ENCODE measurements around the gene PHF21A. TPM values are rescaled to one million over a fixed set of nuclear protein-coding genes. Genes with fewer than 3 reads are reported as not detected.

The PHF21A gene
- total and polyA plus RNA-seq, 7 donors: 4.1 to 21.3 (median 17.2) TPM

DNA sequence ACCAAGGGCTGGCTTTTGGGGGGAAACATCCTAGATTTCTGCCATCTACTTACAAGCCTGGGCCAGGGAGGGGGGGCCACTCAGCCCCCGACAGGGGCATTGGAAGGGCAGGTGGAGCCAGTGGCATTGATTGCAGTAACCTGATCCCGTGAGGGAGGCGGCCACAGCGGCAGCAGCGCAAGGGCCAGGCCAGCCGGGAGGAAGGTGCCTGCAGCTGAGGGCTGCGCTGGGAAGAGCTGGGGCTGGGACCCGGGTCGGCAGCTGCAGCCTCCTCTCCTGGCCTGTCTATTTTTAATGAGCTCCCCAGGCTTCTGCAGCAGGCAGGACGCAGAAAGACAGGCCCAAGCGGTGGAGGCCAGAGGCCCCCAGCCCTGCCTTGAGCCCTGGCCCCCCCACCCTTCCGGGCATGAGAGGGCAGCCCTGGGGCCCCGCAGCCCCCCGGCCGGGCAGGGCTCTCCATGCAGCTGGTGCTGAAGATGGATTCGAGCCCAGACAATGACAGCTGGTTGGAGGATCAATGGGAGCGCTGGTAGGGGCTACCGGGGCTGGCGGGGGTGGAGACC lies 224.8 kb downstream of the PHF21A start:
- WGBS, 3 donors: 9 to 12% (median 10%) methylated on average over 16 to 19 of the region's 19 CpGs
- Histone ChIP-seq H3K27ac (no peak overlapping the region), H3K4me1 (peaks cover 7% of the 10 kb centered on the region), H3K9me3 (no peaks in the 10 kb centered on the region), H3K27me3 (ENCODE audit: insufficient read depth in 3 of 3, low read length in 2 of 3) (peaks cover 0 to 38% (median 13%) of the 10 kb centered on the region in 3 donors), H3K4me3 (no peak overlapping the region), H3K36me3 (ENCODE audit: insufficient read depth in 1 of 2, low read depth in 1 of 2) (no peaks in the 10 kb centered on the region)
- ATAC-seq: peak in 1 of 4 donors; percentile 35
- intact Hi-C loops (cut with DNase I): no loop called here
- TF ChIP-seq, protein P1, sequence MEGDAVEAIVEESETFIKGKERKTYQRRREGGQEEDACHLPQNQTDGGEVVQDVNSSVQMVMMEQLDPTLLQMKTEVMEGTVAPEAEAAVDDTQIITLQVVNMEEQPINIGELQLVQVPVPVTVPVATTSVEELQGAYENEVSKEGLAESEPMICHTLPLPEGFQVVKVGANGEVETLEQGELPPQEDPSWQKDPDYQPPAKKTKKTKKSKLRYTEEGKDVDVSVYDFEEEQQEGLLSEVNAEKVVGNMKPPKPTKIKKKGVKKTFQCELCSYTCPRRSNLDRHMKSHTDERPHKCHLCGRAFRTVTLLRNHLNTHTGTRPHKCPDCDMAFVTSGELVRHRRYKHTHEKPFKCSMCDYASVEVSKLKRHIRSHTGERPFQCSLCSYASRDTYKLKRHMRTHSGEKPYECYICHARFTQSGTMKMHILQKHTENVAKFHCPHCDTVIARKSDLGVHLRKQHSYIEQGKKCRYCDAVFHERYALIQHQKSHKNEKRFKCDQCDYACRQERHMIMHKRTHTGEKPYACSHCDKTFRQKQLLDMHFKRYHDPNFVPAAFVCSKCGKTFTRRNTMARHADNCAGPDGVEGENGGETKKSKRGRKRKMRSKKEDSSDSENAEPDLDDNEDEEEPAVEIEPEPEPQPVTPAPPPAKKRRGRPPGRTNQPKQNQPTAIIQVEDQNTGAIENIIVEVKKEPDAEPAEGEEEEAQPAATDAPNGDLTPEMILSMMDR (IDR thresholded peaks at IDR 0.05): no peak
- peak; percentile 15 to 48 for DNase-seq

DNA sequence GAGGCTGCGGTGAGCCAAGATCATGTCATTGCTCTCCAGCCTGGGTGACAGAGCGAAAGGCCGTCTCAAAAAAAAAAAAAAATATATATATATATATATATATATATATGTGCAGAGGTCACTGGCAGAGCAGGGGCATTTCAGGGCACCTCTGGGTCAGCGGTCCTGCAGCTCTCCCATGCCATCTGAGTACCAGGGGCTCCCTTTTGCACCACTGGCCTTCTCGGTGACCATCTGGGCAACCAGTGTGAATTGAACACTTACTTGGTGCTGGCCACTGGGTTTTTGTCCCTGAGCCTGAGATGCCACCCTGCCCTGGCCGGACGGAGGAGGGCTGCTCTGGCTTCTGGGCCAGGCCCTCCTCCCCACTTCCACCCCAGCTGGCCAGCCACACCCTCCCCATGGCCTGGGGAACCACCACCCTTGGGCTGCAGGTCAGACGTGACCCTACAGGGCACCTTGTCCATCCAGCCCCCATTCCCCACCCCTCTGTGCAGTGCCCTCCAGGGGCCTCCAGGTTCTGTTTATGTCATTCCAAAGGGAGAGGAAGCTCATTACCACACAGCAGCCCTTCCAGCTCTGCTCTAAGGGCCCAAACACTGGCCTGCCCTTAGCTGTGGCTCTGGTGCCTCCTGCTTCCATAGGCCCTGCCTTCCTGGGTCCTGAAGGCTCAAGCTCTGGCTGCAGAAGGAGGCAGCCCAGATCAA lies 225.5 kb downstream of the PHF21A start:
- no peak overlapping the region for H3K27ac ChIP-seq
- DNase-seq (peak; percentile 8 to 42), ATAC-seq (no peak)
- H3K36me3 ChIP-seq (ENCODE audit: insufficient read depth in 1 of 2, low read depth in 1 of 2): no peaks in the 10 kb centered on the region
- H3K4me1 ChIP-seq: peaks cover 7% of the 10 kb centered on the region
- H3K4me3 ChIP-seq: no peak overlapping the region
- H3K9me3 ChIP-seq: no peaks in the 10 kb centered on the region
- WGBS, 3 donors: 90 to 93% (median 91%) methylated on average over 6 to 8 of the region's 8 CpGs
- H3K27me3 ChIP-seq (ENCODE audit: insufficient read depth in 3 of 3, low read length in 2 of 3): peaks cover 0 to 34% (median 13%) of the 10 kb centered on the region in 3 donors
- TF ChIP-seq, protein P1 (IDR thresholded peaks at IDR 0.05): no peak
- intact Hi-C loops (cut with DNase I): no loop called here

DNA sequence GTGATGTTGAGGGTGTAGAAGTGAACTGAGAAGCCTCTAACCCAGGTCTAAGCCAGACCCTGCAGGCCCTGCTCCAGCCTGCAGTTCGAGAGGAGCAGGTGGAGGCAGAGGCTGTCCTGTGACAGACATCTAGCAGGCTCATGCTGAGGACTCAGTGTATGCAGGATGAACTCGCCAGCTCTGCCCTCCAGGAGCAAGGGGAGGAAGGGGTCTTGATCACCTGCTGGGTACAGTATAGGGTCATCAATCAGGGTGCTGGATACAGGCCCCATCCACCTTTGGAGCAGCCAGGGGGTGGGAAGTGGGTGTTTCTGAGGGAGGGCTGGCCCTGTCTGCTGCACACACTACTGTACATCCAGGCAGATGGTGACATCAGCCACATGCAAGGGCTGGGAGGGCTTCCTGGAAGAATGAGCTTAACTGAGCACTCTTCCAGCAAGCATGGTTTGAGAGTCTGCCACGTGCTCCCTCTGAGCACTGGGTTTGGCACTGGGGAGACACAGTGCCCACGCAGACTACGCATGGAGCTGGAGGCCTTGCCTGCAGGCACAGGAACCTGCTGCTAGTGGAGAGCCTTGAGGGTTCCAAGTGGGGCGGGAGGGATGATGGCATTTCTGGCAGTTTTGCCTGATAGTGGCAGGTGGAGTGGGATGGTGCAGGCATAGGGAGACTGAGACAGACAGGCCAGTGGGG lies 226.6 kb downstream of the PHF21A start:
- intact Hi-C loops (cut with DNase I): no loop called here
- DNase-seq: peak; percentile 6 to 20
- Histone ChIP-seq H3K4me1 (peaks cover 7% of the 10 kb centered on the region), H3K27ac (no peak overlapping the region), H3K9me3 (no peaks in the 10 kb centered on the region), H3K36me3 (ENCODE audit: insufficient read depth in 1 of 2, low read depth in 1 of 2) (no peaks in the 10 kb centered on the region), H3K27me3 (ENCODE audit: insufficient read depth in 3 of 3, low read length in 2 of 3) (peaks cover 0 to 28% (median 10%) of the 10 kb centered on the region in 3 donors), H3K4me3 (no peak overlapping the region)
- no peak for ATAC-seq
- TF ChIP-seq, protein P1 (IDR thresholded peaks at IDR 0.05): no peak
- 66 to 78% (median 75%) methylated on average over 6 of the region's 6 CpGs for WGBS, 3 donors

DNA sequence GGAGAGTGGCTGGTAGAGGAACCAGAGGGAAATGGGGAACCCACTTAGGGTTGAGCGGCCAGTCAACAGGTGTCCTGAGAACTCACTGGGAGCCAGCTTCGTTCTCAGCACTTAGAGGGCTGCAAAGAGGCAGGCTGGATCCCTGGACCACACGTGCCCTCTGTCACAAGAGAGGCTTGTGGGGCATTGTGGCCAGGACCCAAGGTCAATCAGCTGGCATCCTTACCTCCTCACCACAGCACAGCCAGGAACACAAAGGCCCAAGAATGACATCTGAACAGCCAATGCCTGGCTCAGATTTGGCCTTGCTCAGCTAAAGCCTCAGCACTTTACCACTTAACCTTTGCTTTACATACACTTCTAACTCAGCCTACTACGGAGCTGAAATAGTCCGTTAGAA lies 228.4 kb downstream of the PHF21A start:
- TF ChIP-seq, protein P1 (IDR thresholded peaks at IDR 0.05): no peak
- H3K4me1 ChIP-seq: peaks cover 7% of the 10 kb centered on the region
- no peak overlapping the region for H3K27ac ChIP-seq
- H3K4me3 ChIP-seq: no peak overlapping the region
- ATAC-seq (no peak), DNase-seq (peak in 1 of 2 donors; percentile 5)
- H3K36me3 ChIP-seq (ENCODE audit: insufficient read depth in 1 of 2, low read depth in 1 of 2): no peaks in the 10 kb centered on the region
- intact Hi-C loops (cut with DNase I): no loop called here
- peaks cover 0 to 10% (median 2%) of the 10 kb centered on the region in 3 donors for H3K27me3 ChIP-seq (ENCODE audit: insufficient read depth in 3 of 3, low read length in 2 of 3)
- WGBS, 3 donors: 65 to 80% (median 68%) methylated on average over 5 of the region's 5 CpGs
- H3K9me3 ChIP-seq: no peaks in the 10 kb centered on the region

Measured in psoas muscle (tissue), 8 donors.